GM11168 (cell line): ENCODE measurements around the gene EGFR.

Experiments used
- in situ Hi-C: fragments of 300-500 bp; cut with MboI; formaldehyde crosslinking; loops from one replicate; pipeline ENCODE4 v1.12.0; 2022; ENCODE audit warnings: low sequenced_read_pairs; ENCODE audit not compliant: unreplicated experiment

The EGFR gene

DNA sequence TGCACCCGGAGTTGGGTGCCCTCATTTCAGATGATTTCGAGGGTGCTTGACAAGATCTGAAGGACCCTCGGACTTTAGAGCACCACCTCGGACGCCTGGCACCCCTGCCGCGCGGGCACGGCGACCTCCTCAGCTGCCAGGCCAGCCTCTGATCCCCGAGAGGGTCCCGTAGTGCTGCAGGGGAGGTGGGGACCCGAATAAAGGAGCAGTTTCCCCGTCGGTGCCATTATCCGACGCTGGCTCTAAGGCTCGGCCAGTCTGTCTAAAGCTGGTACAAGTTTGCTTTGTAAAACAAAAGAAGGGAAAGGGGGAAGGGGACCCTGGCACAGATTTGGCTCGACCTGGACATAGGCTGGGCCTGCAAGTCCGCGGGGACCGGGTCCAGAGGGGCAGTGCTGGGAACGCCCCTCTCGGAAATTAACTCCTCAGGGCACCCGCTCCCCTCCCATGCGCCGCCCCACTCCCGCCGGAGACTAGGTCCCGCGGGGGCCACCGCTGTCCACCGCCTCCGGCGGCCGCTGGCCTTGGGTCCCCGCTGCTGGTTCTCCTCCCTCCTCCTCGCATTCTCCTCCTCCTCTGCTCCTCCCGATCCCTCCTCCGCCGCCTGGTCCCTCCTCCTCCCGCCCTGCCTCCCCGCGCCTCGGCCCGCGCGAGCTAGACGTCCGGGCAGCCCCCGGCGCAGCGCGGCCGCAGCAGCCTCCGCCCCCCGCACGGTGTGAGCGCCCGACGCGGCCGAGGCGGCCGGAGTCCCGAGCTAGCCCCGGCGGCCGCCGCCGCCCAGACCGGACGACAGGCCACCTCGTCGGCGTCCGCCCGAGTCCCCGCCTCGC, at the start of gene EGFR:
Gene EGFR (plus strand): TSS at position 657 of the 830 bp plus-strand sequence. CDS start 261 bp downstream, outside the sequence.
- in situ Hi-C loops = no loop called here

DNA sequence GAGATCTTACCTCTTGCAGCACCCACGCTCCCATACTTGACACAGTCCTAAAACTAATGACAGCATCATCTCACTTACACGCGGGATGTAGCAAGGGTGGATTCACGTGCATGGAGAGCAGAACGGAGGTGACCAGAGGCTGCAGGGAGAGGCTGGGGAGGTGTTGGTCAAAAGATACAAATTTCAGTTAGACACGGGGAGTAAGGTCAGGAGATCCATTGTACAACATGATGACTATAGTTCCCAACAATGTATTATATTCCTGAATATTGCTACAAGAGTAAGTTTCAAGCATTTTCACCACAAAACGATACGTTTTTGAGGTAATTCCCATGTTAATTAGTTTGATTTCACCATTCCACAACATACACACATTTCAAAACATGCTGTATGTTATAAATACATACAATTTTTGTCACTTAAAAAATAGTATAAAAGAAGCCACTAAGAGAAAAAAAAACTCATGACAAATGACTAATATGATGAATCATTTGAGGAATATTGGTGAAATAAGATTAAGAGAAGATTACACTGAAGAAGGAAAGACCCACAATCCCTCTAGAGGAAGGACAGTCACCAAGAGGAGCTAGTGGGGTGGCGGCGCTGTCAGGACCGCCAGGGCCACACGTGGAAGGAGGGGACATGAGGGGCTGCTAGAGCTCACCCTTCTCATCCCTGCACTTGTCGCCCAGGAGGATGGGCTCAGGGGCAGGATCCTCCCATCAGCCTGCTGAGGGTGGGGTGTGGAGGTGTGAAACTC, 49.4 kb upstream of the EGFR start:
- in situ Hi-C loops = no loop called here

DNA sequence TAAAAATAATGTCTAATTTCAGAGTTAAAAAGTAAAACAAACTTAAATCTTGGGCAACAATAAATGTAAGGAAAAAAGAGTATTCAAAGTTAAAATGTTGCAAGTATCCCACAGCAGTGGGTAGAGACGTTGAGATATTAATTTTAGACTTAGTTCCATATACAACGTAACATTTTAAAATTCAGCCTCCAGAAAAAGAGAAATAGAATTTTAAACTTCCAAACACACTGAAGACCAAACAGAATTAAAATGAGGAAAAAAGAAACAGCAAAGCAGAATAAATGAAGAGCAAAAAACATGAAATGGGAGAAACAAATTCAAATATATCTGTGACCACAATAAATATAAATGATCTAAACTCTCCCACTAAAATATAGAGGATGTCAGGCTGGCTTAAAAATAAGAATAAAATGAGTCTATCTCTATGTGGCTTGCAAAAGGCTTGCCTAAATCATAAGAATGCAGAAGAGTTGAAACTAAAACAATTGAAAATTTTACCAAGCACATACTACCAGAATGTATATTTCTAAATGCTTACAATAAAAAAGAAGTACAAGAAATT, 46.0 kb upstream of the EGFR start:
- in situ Hi-C loops = no loop called here

DNA sequence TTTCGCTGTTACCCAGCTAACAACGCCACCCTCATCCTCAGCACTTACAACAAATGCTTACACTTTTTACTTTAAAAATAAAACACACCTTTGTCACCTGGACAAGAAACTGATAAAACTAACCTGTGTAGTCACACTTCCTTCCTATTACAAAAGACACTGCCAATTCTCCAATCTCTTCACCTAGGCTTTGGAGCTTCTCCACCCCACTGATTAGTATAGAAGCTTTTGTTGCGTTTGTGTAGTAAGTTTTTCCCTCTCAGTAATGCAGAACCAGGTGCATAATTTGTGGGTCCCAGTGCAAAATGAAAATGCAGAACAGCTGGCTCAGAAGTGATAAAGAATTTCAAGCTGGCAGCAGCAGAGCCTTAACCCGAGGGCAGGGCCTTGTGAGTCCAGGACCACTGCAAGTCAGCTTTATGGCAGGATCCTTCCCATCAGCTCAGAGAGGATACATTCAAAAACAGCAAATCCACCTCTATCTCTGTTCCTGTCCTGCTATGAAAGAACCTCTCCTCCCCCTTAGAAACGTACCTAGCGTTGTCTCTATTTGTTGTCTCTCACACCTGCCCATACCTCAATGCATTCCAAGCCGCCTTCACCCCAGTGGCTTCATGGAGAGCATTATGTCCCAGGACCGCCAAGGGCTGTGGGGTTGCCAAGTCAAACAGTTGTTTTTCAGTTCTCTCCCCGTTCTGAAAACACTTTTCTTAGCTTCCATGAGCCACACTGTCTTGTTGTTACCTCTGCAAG, 40.3 kb upstream of the EGFR start:
- in situ Hi-C loops = no loop called here

DNA sequence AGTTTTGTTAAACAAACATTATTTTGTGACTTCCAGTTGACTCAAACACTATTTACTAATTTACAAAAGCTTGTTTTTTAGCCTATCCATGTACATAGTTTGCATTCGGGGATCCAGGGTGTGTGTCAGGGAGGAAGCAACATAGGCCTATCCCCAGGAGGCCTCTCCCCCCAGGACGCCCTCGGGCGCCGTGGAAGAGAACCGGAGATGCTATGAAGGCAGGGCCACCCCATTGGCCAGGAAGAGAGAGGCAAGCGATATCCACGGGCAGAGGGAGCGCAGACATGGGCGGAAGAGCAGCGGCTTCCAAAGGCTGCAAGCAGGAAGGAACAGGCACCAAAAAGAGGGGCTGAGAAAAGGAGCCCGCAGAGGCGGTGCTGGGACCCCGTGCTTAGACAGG, 38.3 kb upstream of the EGFR start:
- in situ Hi-C loops = no loop called here

DNA sequence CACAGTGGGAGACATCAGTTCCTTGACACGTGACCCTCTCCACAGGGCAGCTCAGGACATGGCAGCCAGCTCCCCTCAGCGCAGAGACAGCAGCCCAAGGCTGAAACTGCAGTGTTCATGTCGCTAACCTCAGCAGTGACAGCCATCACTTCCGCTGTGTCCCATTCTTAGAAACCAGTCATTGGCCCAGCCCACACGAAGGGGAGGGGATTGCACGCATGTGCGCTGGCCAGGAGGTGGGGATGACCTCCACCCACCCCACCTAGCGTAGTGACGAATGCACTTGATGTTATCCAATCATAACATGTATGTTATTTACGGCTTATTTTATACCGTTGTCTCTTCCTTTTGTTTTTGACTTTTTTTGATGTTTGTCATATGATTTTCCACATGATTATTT, 36.9 kb upstream of the EGFR start:
- in situ Hi-C loops = no loop called here

DNA sequence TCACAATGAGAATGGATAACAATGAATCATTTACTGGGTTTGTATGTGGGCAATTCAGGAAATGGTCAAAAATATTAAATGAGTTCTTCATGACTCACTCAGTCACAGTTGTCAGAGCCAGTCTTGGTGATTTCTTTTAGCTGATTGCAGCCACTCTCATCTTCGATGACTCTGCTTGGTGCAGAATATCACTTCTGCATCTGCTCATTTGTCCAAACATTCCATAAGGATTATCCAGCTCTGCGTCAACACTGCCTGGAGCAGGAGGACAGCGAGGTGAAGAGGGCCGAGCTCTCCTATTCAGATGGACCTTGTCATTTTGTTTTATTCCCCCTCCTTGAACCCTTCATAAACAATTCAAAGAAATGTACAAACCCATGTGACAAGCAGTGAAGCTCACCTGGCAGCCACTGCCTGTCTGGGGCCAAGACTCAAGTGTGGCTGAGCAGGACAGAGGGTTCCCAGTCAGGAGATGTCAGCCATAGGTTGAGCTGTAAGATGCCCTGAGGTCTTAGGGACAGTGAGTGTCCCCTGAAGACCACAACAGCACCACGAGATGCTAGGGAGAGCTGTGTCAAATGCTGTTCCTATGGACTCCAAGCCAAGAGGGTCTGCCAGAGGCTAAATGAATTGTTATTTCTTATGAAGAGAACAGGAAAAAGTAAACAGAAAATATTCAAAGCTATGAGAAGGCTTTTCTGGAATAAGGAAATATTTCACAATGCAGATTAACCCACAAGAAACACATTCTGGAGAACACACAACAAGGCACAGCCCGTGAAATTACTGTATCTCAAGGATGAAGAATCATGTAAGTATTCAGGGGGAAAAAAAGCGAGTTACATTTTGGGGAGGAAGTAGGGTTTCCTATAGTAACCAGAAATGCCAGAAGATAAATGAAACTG, 33.1 kb upstream of the EGFR start:
- in situ Hi-C loops = no loop called here

DNA sequence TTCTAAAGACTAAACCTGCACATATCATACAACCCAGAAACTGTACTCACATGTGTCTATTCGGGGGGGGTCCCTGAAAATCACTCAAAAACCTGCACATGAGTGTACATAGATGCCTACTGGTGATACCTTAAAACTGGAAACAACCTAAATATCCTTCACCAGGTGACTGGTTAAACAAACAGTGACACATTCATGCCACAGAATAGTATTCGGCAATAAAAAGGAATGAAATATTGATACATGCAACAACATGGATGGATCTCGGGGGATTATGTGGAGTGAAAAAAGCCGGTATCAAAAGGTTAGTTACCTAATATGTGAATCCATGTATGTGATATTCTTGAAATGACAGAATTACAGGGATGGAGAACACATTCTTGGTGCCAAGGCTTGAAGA, 32.1 kb upstream of the EGFR start:
- in situ Hi-C loops = no loop called here

DNA sequence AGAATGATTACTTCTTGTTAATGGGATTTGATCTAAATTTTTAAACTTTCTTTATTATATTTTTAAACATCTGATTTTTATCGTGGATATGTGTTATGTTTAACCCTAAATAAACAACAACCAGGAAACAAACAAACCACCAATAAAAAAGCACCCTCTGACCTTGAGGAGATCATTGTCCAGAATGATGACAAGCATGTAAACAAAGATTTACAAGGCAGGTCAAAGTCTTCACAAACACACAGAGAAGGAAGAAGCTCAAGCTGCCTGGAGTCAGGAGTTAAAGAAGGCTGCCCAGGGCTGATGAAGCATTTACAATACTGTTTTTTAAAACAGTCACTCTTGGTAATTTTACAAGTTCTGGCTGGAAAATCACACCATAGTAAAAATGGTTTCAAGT, 31.0 kb upstream of the EGFR start:
- in situ Hi-C loops = no loop called here

DNA sequence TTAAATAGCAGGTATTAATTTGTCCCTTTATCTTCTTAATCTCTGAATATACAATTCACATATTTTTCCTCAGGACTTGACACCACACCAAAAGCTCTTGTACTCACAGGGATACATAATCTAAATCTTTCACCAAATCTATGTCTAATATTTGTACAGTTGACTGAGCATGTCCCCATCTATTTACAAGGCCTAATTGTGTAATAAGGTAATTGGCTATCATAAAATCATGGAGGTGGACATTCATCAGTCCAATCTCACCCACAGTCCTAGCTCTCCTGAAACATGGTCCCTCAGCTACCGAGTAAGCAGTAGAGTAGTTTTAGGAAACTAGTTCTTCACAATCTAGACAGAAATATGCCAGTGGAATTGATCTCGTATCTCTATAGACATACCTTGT, 30.3 kb upstream of the EGFR start:
- in situ Hi-C loops = no loop called here

DNA sequence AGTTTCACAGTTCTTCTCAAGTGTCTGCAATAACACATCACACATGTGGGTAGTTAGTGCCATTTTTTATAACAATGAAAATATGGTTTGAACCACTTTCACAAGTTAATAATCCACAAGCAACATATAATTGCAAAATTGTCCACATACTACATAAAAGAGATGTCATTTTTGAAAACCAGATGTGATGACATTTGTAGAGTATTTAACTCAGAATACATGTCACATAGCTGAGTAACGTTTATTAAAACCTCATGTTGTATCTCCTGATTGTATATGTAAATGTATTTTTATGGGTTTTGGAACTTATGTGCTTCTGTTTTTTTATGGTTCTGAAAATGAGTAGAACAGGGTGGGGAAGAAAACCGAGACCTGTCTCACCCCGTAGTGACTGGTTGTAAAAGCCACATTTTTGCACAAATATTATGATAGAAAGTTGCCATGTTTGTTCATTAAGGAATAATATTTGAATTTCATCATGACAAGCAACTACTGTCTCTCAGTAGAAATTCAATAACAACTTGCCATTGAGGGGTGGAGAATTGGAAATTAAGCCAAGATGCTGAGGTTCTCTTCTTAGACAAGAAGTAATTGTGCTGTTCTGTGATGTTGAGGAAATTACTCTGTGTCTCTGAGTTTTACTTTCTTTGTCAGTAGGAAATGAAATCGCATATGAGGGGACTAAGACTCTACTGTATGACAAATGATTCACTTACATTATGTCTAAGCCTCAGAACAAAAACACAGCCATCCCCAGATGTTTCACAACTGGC, 29.2 kb upstream of the EGFR start:
- in situ Hi-C loops = no loop called here

DNA sequence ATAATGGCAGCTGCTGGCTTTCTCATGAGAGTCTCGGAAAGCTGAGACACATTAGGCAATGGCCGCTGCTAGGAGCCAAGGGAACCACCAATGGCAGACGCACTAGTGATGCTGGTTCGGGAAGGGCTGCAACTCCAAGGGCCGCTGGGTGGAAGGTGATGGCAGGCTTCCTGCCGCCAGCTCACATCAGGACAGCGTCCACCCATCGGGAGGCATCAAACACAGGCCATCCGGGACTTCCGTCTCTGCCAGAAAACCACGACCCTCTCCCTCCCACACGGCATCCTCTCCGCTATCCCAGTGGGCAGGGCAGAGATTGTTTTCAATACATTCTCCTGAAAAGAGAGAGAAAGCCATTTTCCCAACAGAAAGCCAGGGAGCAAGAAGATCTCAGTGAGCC, 27.5 kb upstream of the EGFR start:
- in situ Hi-C loops = no loop called here

DNA sequence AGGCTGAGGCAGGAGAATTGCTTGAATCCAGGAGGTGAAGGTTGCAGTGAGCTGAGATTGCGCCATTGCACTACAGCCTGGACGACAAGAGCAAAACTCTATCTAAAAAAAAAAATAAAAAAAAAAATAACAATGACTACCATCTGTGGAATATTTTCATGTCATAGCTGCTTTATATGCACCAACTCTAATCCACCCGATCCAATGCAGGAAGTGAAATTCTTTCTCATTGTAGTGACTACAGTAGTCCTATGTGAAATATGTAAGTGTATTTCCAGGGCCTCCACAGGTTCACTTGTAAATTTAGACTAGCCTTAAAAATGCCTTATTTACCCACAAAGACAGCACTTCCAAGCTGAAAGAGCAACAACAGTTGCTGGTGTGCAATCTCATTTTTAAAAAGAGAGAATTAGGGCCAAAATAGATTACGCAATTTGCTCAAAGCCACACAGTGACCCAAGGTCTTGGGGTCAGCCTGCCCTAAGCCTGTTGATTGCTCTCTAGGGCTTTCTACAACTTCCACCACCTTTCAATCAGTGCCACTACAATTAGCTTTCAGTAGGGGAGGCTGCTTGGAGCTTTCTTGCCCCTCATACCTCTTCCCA, 25.8 kb upstream of the EGFR start:
- in situ Hi-C loops = no loop called here

DNA sequence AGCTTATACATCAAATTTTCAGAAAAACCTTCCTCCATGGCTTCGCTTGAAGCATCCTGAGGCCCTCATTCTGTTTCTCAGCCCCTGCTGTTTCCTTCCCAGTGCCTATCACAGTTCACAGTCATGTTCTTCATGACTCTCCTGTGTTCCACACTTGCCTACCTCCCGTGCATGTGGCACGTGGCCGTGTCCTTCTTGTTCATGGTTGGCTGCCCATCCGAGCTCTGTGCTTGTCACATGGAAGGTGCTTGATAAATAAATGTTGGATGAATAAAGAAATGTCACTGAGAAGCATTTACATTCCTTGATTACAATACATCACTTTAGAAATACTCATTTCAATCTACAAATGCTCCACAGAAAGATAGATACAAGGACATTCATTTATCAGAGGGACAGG, 23.7 kb upstream of the EGFR start:
- in situ Hi-C loops = no loop called here

DNA sequence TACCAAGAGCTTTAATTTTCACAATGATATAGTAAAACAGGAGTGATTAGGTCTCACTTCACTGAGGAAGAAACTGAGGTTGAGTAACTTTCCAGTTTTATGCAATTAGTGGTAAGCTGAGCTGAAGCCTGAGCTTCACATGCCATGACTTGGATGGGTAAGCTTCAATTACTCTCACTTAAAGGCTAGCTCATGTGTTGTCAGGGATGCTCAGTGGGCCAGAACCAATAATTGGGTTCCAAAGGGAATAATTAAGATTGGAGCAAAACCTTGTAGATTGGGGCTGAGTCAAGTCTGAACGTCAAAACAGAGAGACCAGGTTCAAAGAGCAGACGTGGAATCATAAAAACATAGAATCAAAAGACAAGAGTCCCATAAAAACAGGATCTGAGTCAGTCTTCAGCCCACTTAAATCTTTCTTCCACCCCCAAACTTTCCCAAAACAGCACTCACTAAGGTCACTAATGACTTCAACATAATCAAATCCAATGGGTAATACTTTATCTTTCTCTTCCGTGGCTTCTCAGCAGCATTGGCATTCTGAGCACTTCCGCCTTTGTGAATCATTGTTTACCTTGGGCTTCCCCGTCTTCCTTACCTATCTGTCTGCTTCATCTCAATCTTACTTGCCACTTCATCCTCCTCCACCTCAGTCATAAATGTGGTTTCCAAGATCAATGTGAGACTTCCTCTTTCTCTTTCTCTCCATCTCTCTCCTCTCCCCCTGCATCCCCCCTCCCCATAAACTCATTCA, 23.0 kb upstream of the EGFR start:
- in situ Hi-C loops = no loop called here

DNA sequence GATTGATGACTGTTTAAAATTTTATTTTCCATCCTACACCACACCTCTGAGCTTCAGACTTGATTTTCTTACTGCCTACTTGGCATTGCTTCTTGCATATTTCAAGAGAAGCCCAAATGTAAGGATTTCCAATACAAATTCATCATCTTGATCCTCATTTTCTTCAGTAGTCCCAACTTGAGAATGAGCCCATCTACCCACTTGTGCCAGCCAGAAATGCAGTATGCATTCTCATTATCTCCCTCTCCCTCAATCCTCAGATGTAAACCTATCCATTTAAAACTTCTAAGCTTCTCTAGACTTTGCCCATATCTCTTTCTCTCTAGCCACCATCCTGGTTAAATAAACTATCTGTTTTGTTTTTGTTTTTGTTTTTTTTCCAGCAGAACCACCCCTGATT, 22.4 kb upstream of the EGFR start:
- in situ Hi-C loops = no loop called here

DNA sequence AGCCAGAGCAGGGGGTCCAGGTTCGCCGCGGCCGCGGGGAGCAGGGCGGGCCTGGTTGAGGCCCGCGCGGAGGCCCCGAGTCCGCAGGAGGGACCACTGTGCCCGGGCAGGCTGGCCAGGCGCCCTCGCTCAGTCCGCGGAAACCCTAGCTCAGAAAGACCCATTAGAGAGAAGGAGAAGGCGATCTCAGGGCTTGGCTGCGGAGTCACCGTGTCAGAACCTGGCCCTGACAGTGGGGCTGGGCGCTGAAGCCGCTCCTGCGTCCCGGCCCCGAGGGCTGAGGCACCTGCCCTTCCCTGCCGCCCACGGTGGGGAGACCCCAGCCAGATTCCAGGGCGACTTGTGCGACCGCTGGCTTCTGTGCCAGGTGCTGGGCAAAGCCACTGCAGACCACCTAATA, 14.2 kb upstream of the EGFR start:
- in situ Hi-C loops = no loop called here
